ENCODE results near the gene SEC14L5. TPM values are rescaled to one million over a fixed set of nuclear protein-coding genes. Genes with fewer than 3 reads are reported as not detected.

SEC14L5 gene
- polyA plus RNA-seq, 4 donors = 0.16 to 0.35 (median 0.27) TPM; not detected in 1

- Histone ChIP-seq H3K4me3 (ENCODE audit: low read depth in 1 of 3, low read length in 3 of 3) (no peak overlapping the region), H3K27ac (ENCODE audit: low read depth in 1 of 3, low read length in 2 of 3) (no peak overlapping the region), H3K4me1 (ENCODE audit: control insufficient read depth in 3 of 3, insufficient read depth in 2 of 3, low read depth in 1 of 3, low read length in 2 of 3) (peaks cover 0 to 26% (median 5%) of the 10 kb centered on the region in 3 donors), H3K36me3 (ENCODE audit: control insufficient read depth in 3 of 3, insufficient read depth in 2 of 3, low read depth in 1 of 3, low read length in 3 of 3) (peaks cover 1 to 50% (median 8%) of the 10 kb centered on the region in 3 donors), H3K27me3 (ENCODE audit: control insufficient read depth in 3 of 3, insufficient read depth in 3 of 3, low read length in 3 of 3) (no peaks in the 10 kb centered on the region), H3K9me3 (ENCODE audit: control insufficient read depth in 2 of 2, insufficient read depth in 1 of 2, low read depth in 1 of 2, low read length in 1 of 2) (no peaks in the 10 kb centered on the region)
- no peak for DNase-seq
- no peak for FAIRE-seq
- WGBS, 3 donors = 81 to 89% (median 88%) methylated on average over 7 of the region's 7 CpGs
These were observed 73.5 kb downstream of the SEC14L5 start for GRCh38 chr16:5031601-5032000.

GRCh38 chr16:5032748-5033167 lies 74.6 kb downstream of the SEC14L5 start:
- Histone ChIP-seq H3K27ac (ENCODE audit: low read depth in 1 of 3, low read length in 2 of 3) (peak overlapping the region; percentile 52 to 83 (median 72)), H3K9me3 (ENCODE audit: control insufficient read depth in 2 of 2, insufficient read depth in 1 of 2, low read depth in 1 of 2, low read length in 1 of 2) (no peaks in the 10 kb centered on the region), H3K36me3 (ENCODE audit: control insufficient read depth in 3 of 3, insufficient read depth in 2 of 3, low read depth in 1 of 3, low read length in 3 of 3) (peaks cover 0 to 38% (median 1%) of the 10 kb centered on the region in 3 donors), H3K4me3 (ENCODE audit: low read depth in 1 of 3, low read length in 3 of 3) (peak overlapping the region; percentile 73 to 91 (median 75)), H3K27me3 (ENCODE audit: control insufficient read depth in 3 of 3, insufficient read depth in 3 of 3, low read length in 3 of 3) (no peaks in the 10 kb centered on the region), H3K4me1 (ENCODE audit: control insufficient read depth in 3 of 3, insufficient read depth in 2 of 3, low read depth in 1 of 3, low read length in 2 of 3) (peaks cover 0 to 29% (median 5%) of the 10 kb centered on the region in 3 donors)
- WGBS, 3 donors = 11 to 30% (median 22%) methylated on average over 12 of the region's 12 CpGs
- DNase-seq (peak; percentile 61 to 85), FAIRE-seq (no peak)

GRCh38 chr16:5033256-5034166 lies 75.4 kb downstream of the SEC14L5 start, which contains the start of gene NAGPA:
Gene NAGPA, minus strand, starts transcription at chr16:5033935. Its CDS starts 21 bp downstream, at chr16:5033914.
- peak; percentile 87 to 94 for DNase-seq
- peaks cover 0 to 31% (median 0%) of the 10 kb centered on the region in 3 donors for H3K36me3 ChIP-seq (ENCODE audit: control insufficient read depth in 3 of 3, insufficient read depth in 2 of 3, low read depth in 1 of 3, low read length in 3 of 3)
- H3K27me3 ChIP-seq (ENCODE audit: control insufficient read depth in 3 of 3, insufficient read depth in 3 of 3, low read length in 3 of 3) = no peaks in the 10 kb centered on the region
- peak within 1 kb of the TSS; percentile 72 to 84 (median 83) for H3K27ac ChIP-seq (ENCODE audit: low read depth in 1 of 3, low read length in 2 of 3)
- peaks cover 0 to 29% (median 5%) of the 10 kb centered on the region in 3 donors for H3K4me1 ChIP-seq (ENCODE audit: control insufficient read depth in 3 of 3, insufficient read depth in 2 of 3, low read depth in 1 of 3, low read length in 2 of 3)
- FAIRE-seq = no peak
- WGBS, 3 donors = 0 to 1% (median 1%) methylated on average over 85 to 104 of the region's 104 CpGs
- no peaks in the 10 kb centered on the region for H3K9me3 ChIP-seq (ENCODE audit: control insufficient read depth in 2 of 2, insufficient read depth in 1 of 2, low read depth in 1 of 2, low read length in 1 of 2)
- H3K4me3 ChIP-seq (ENCODE audit: low read depth in 1 of 3, low read length in 3 of 3) = peak within 1 kb of the TSS; percentile 73 to 91 (median 75)

- no peak for FAIRE-seq
- 7 to 13% (median 8%) methylated on average over 2 of the region's 2 CpGs for WGBS, 3 donors
- Histone ChIP-seq H3K9me3 (ENCODE audit: control insufficient read depth in 2 of 2, insufficient read depth in 1 of 2, low read depth in 1 of 2, low read length in 1 of 2) (no peaks in the 10 kb centered on the region), H3K27ac (ENCODE audit: low read depth in 1 of 3, low read length in 2 of 3) (peak overlapping the region in 2 of 3 donors; percentile 72 to 84), H3K27me3 (ENCODE audit: control insufficient read depth in 3 of 3, insufficient read depth in 3 of 3, low read length in 3 of 3) (no peaks in the 10 kb centered on the region), H3K36me3 (ENCODE audit: control insufficient read depth in 3 of 3, insufficient read depth in 2 of 3, low read depth in 1 of 3, low read length in 3 of 3) (peaks cover 0 to 24% (median 0%) of the 10 kb centered on the region in 3 donors), H3K4me1 (ENCODE audit: control insufficient read depth in 3 of 3, insufficient read depth in 2 of 3, low read depth in 1 of 3, low read length in 2 of 3) (peaks cover 0 to 29% (median 5%) of the 10 kb centered on the region in 3 donors), H3K4me3 (ENCODE audit: low read depth in 1 of 3, low read length in 3 of 3) (peak overlapping the region; percentile 73 to 91 (median 75))
- DNase-seq = no peak
These were observed 76.0 kb downstream of the SEC14L5 start for GRCh38 chr16:5034167-5034523.

GRCh38 chr16:5035909-5036227 lies 77.7 kb downstream of the SEC14L5 start:
- Histone ChIP-seq H3K4me1 (ENCODE audit: control insufficient read depth in 3 of 3, insufficient read depth in 2 of 3, low read depth in 1 of 3, low read length in 2 of 3) (peaks cover 0 to 33% (median 5%) of the 10 kb centered on the region in 3 donors), H3K9me3 (ENCODE audit: control insufficient read depth in 2 of 2, insufficient read depth in 1 of 2, low read depth in 1 of 2, low read length in 1 of 2) (no peaks in the 10 kb centered on the region), H3K36me3 (ENCODE audit: control insufficient read depth in 3 of 3, insufficient read depth in 2 of 3, low read depth in 1 of 3, low read length in 3 of 3) (peaks cover 0 to 9% (median 0%) of the 10 kb centered on the region in 3 donors), H3K27ac (ENCODE audit: low read depth in 1 of 3, low read length in 2 of 3) (peak overlapping the region in 1 of 3 donors; percentile 77), H3K4me3 (ENCODE audit: low read depth in 1 of 3, low read length in 3 of 3) (no peak overlapping the region), H3K27me3 (ENCODE audit: control insufficient read depth in 3 of 3, insufficient read depth in 3 of 3, low read length in 3 of 3) (no peaks in the 10 kb centered on the region)
- FAIRE-seq = no peak
- no peak for DNase-seq
- WGBS, 3 donors = 76 to 84% (median 77%) methylated on average over 1 of the region's 1 CpG

GRCh38 chr16:5036228-5037156 lies 78.4 kb downstream of the SEC14L5 start:
- Histone ChIP-seq H3K27ac (ENCODE audit: low read depth in 1 of 3, low read length in 2 of 3) (peak overlapping the region in 1 of 3 donors; percentile 77), H3K4me3 (ENCODE audit: low read depth in 1 of 3, low read length in 3 of 3) (no peak overlapping the region), H3K4me1 (ENCODE audit: control insufficient read depth in 3 of 3, insufficient read depth in 2 of 3, low read depth in 1 of 3, low read length in 2 of 3) (peaks cover 0 to 37% (median 5%) of the 10 kb centered on the region in 3 donors), H3K36me3 (ENCODE audit: control insufficient read depth in 3 of 3, insufficient read depth in 2 of 3, low read depth in 1 of 3, low read length in 3 of 3) (peaks cover 0 to 5% (median 0%) of the 10 kb centered on the region in 3 donors), H3K27me3 (ENCODE audit: control insufficient read depth in 3 of 3, insufficient read depth in 3 of 3, low read length in 3 of 3) (no peaks in the 10 kb centered on the region), H3K9me3 (ENCODE audit: control insufficient read depth in 2 of 2, insufficient read depth in 1 of 2, low read depth in 1 of 2, low read length in 1 of 2) (no peaks in the 10 kb centered on the region)
- FAIRE-seq = no peak
- 54 to 64% (median 60%) methylated on average over 12 of the region's 12 CpGs for WGBS, 3 donors
- DNase-seq = peak in 1 of 2 donors; percentile 23

GRCh38 chr16:5040451-5040850 lies 82.3 kb downstream of the SEC14L5 start:
- H3K27ac ChIP-seq (ENCODE audit: low read depth in 1 of 3, low read length in 2 of 3) = peak overlapping the region in 1 of 3 donors; percentile 0
- no peak for FAIRE-seq
- H3K36me3 ChIP-seq (ENCODE audit: control insufficient read depth in 3 of 3, insufficient read depth in 2 of 3, low read depth in 1 of 3, low read length in 3 of 3) = no peaks in the 10 kb centered on the region
- H3K27me3 ChIP-seq (ENCODE audit: control insufficient read depth in 3 of 3, insufficient read depth in 3 of 3, low read length in 3 of 3) = no peaks in the 10 kb centered on the region
- peaks cover 0 to 23% (median 0%) of the 10 kb centered on the region in 3 donors for H3K4me1 ChIP-seq (ENCODE audit: control insufficient read depth in 3 of 3, insufficient read depth in 2 of 3, low read depth in 1 of 3, low read length in 2 of 3)
- 22 to 50% (median 42%) methylated on average over 7 of the region's 7 CpGs for WGBS, 3 donors
- peak in 1 of 2 donors; percentile 57 for DNase-seq
- no peaks in the 10 kb centered on the region for H3K9me3 ChIP-seq (ENCODE audit: control insufficient read depth in 2 of 2, insufficient read depth in 1 of 2, low read depth in 1 of 2, low read length in 1 of 2)
- no peak overlapping the region for H3K4me3 ChIP-seq (ENCODE audit: low read depth in 1 of 3, low read length in 3 of 3)

- no peak overlapping the region for H3K4me3 ChIP-seq (ENCODE audit: low read depth in 1 of 3, low read length in 3 of 3)
- H3K27ac ChIP-seq (ENCODE audit: low read depth in 1 of 3, low read length in 2 of 3) = no peak overlapping the region
- H3K27me3 ChIP-seq (ENCODE audit: control insufficient read depth in 3 of 3, insufficient read depth in 3 of 3, low read length in 3 of 3) = no peaks in the 10 kb centered on the region
- FAIRE-seq (no peak), DNase-seq (no peak)
- peaks cover 0 to 11% (median 0%) of the 10 kb centered on the region in 3 donors for H3K4me1 ChIP-seq (ENCODE audit: control insufficient read depth in 3 of 3, insufficient read depth in 2 of 3, low read depth in 1 of 3, low read length in 2 of 3)
- H3K9me3 ChIP-seq (ENCODE audit: control insufficient read depth in 2 of 2, insufficient read depth in 1 of 2, low read depth in 1 of 2, low read length in 1 of 2) = no peaks in the 10 kb centered on the region
- no peaks in the 10 kb centered on the region for H3K36me3 ChIP-seq (ENCODE audit: control insufficient read depth in 3 of 3, insufficient read depth in 2 of 3, low read depth in 1 of 3, low read length in 3 of 3)
- WGBS, 3 donors = 43 to 67% (median 56%) methylated on average over 12 of the region's 12 CpGs
These were observed 83.5 kb downstream of the SEC14L5 start for GRCh38 chr16:5041600-5042133.
